Stimulated activated CD8-positive, alpha-beta memory T cell treated with anti-CD3 and anti-CD28 coated beads, Interleukin-2, amount 100 ng/mL, for 1 hour (primary cell): ENCODE results near the gene ANGPT4.
"Not testable (repeated sequence)": the region's sequence is repeated elsewhere in the genome, so short reads cannot be mapped to it uniquely, and the experiment has no call there.

Experiments
- DNase-seq, 2 donors: peaks; one replicate each; pipeline ENCODE4 v3.0.0-alpha.2; 2020; ENCODE audit warnings: low read depth in 2 of 2

ANGPT4 gene

GRCh38 chr20:873875-874607 is 42.1 kb downstream of the ANGPT4 start:
- no peak for DNase-seq

GRCh38 chr20:872855-873520 is 43.1 kb downstream of the ANGPT4 start:
- DNase-seq = no peak

GRCh38 chr20:871948-872347 is 44.2 kb downstream of the ANGPT4 start:
- DNase-seq = no peak

- no peak for DNase-seq
Measured at GRCh38 chr20:871436-871835, 44.7 kb downstream of the ANGPT4 start.

- no peak for DNase-seq
Measured at GRCh38 chr20:870758-871157, 45.4 kb downstream of the ANGPT4 start.

- no peak for DNase-seq
Measured at GRCh38 chr20:869606-870005, 46.5 kb downstream of the ANGPT4 start.

- no peak for DNase-seq
Measured at GRCh38 chr20:868279-868678, 47.9 kb downstream of the ANGPT4 start.

GRCh38 chr20:865440-865839 is 50.7 kb downstream of the ANGPT4 start:
- no peak for DNase-seq

- no peak for DNase-seq
Measured at GRCh38 chr20:860891-861290, 55.2 kb downstream of the ANGPT4 start.

- DNase-seq = no peak
Measured at GRCh38 chr20:859751-860231, 56.3 kb downstream of the ANGPT4 start.

GRCh38 chr20:858011-858410 is 58.1 kb downstream of the ANGPT4 start:
- DNase-seq = no peak

GRCh38 chr20:856361-856775 is 59.8 kb downstream of the ANGPT4 start:
- no peak for DNase-seq

- no peak for DNase-seq
Measured at GRCh38 chr20:855466-856360, 60.4 kb downstream of the ANGPT4 start.

- no peak for DNase-seq
Measured at GRCh38 chr20:854601-855000, 61.5 kb downstream of the ANGPT4 start.

- no peak for DNase-seq
Measured at GRCh38 chr20:853406-853996, 62.6 kb downstream of the ANGPT4 start.

- DNase-seq = not testable (repeated sequence)
Measured at GRCh38 chr20:848731-849130, 67.4 kb downstream of the ANGPT4 start.

- no peak for DNase-seq
Measured at GRCh38 chr20:848193-848592, 67.9 kb downstream of the ANGPT4 start.

GRCh38 chr20:846894-847278 is 69.2 kb downstream of the ANGPT4 start:
- peak in 1 of 2 donors; percentile 22 for DNase-seq

- no peak for DNase-seq
Measured at GRCh38 chr20:845941-846893, 69.9 kb downstream of the ANGPT4 start.

GRCh38 chr20:845226-845868 is 70.8 kb downstream of the ANGPT4 start:
- no peak for DNase-seq
